Activated effector memory CD4-positive, alpha-beta T cell treated with anti-CD3 and anti-CD28 coated beads, Interleukin-2, amount 50 U/mL, for 16 hours (primary cell): ENCODE data around the gene SLC46A1.

Source experiments
- DNase-seq: peaks from one replicate; pipeline ENCODE4 v3.0.0-alpha.2; 2020

Gene SLC46A1

GRCh38 chr17:28348979-28349378, 57.0 kb downstream of the SLC46A1 start:
- DNase-seq: peak; percentile 57

- DNase-seq: peak; percentile 33
Observed at GRCh38 chr17:28347261-28347891, 58.6 kb downstream of the SLC46A1 start.

GRCh38 chr17:28346746-28347246, 59.2 kb downstream of the SLC46A1 start:
- no peak for DNase-seq

GRCh38 chr17:28346199-28346580, 59.8 kb downstream of the SLC46A1 start:
- DNase-seq: no peak

- no peak for DNase-seq
Observed at GRCh38 chr17:28345419-28346198, 60.4 kb downstream of the SLC46A1 start.
